Stomach (tissue), 4 donors: Measurements from ENCODE around the gene EXOC4.

Source experiments
- EP300 ChIP-seq: sonication (generic); formaldehyde crosslinking; IDR thresholded peaks from one replicate; pipeline ENCODE4 v1.6.1; 2017; ENCODE audit warnings: antibody characterized with exemption
- POLR2A ChIP-seq, 4 donors: fragments of 450-650 bp; IDR thresholded peaks; one replicate each; pipeline ENCODE4 v1.6.1; 2016; ENCODE audit warnings: antibody characterized with exemption in 4 of 4, control low read depth in 2 of 4, mild to moderate bottlenecking in 1 of 4, moderate library complexity in 1 of 4
- POLR2AphosphoS5 ChIP-seq, 3 donors: sonication (generic); formaldehyde crosslinking; IDR thresholded peaks; one replicate each; pipeline ENCODE4 v1.6.1; 2016; ENCODE audit warnings: antibody characterized with exemption in 3 of 3
- TF ChIP-seq, protein P1 (sequence below), 7 experiments: fragments of 450-650 bp in 4 of 7; fragments of 200-600 bp in 3 of 7; sonication (generic) in 3 of 7; IDR thresholded peaks; one replicate each; pipeline ENCODE4 v1.5.1; 2016 to 2019; ENCODE audit warnings: antibody characterized with exemption in 7 of 7, control low read depth in 2 of 7, mild to moderate bottlenecking in 1 of 7

DNA sequence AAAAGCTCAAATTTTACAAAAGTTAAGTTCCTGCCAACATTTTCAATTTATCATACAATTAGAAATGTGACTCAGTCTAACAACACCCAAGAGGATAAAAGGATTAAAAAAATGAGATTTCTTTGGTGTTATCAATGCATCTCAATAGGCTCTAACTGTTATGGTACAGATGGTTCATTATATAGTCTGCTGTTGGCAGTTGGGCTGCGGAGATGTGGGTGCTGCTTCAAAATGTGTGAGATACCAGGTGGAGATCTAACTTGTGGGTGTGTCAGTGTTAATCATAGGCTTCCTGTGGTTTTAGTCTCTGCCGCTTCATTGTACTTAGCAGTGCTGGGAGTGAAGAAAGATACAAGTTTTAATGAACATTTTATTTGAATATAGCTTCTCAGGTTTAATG, 231.2 kb downstream of the EXOC4 start:
- TF ChIP-seq POLR2A (IDR thresholded peaks at IDR 0.05) (no peak), EP300 (no peak), POLR2AphosphoS5 (IDR thresholded peaks at IDR 0.05) (no peak)
- TF ChIP-seq, protein P1, sequence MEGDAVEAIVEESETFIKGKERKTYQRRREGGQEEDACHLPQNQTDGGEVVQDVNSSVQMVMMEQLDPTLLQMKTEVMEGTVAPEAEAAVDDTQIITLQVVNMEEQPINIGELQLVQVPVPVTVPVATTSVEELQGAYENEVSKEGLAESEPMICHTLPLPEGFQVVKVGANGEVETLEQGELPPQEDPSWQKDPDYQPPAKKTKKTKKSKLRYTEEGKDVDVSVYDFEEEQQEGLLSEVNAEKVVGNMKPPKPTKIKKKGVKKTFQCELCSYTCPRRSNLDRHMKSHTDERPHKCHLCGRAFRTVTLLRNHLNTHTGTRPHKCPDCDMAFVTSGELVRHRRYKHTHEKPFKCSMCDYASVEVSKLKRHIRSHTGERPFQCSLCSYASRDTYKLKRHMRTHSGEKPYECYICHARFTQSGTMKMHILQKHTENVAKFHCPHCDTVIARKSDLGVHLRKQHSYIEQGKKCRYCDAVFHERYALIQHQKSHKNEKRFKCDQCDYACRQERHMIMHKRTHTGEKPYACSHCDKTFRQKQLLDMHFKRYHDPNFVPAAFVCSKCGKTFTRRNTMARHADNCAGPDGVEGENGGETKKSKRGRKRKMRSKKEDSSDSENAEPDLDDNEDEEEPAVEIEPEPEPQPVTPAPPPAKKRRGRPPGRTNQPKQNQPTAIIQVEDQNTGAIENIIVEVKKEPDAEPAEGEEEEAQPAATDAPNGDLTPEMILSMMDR (IDR thresholded peaks at IDR 0.05) = no peak
